SK-N-DZ (cell line): ENCODE measurements around the gene CDH4.
"Not testable (repeated sequence)": the region's sequence is repeated elsewhere in the genome, so short reads cannot be mapped to it uniquely, and the experiment has no call there.

Source experiments
- DNase-seq: peaks from one replicate; pipeline ENCODE4 v3.0.0-alpha.2; 2015; ENCODE audit warnings: low spot score

The CDH4 gene

GRCh38 chr20:61969806-61970205 is 717.7 kb downstream of the CDH4 start:
- DNase-seq: no peak

- DNase-seq: no peak
Measured at GRCh38 chr20:61970357-61970756, 718.3 kb downstream of the CDH4 start.

- DNase-seq: not testable (repeated sequence)
Measured at GRCh38 chr20:61971595-61971994, 719.5 kb downstream of the CDH4 start.

GRCh38 chr20:61972636-61973508 is 720.8 kb downstream of the CDH4 start:
- no peak for DNase-seq

- DNase-seq: no peak
Measured at GRCh38 chr20:61973515-61974356, 721.7 kb downstream of the CDH4 start.

- DNase-seq: no peak
Measured at GRCh38 chr20:61974357-61974665, 722.2 kb downstream of the CDH4 start.

GRCh38 chr20:61975407-61976129 is 723.5 kb downstream of the CDH4 start:
- no peak for DNase-seq

- no peak for DNase-seq
Measured at GRCh38 chr20:61976263-61976643, 724.2 kb downstream of the CDH4 start.

GRCh38 chr20:61976644-61977418 is 724.8 kb downstream of the CDH4 start:
- no peak for DNase-seq

- no peak for DNase-seq
Measured at GRCh38 chr20:61977419-61977786, 725.3 kb downstream of the CDH4 start.

- DNase-seq: no peak
Measured at GRCh38 chr20:61978491-61978890, 726.4 kb downstream of the CDH4 start.

- no peak for DNase-seq
Measured at GRCh38 chr20:61979090-61979489, 727.0 kb downstream of the CDH4 start.

- DNase-seq: no peak
Measured at GRCh38 chr20:61979701-61980635, 727.9 kb downstream of the CDH4 start.

- no peak for DNase-seq
Measured at GRCh38 chr20:61980647-61981583, 728.9 kb downstream of the CDH4 start.

- not testable (repeated sequence) for DNase-seq
Measured at GRCh38 chr20:61981691-61982090, 729.6 kb downstream of the CDH4 start.

- no peak for DNase-seq
Measured at GRCh38 chr20:61982191-61982950, 730.3 kb downstream of the CDH4 start.

GRCh38 chr20:61982951-61983315 is 730.9 kb downstream of the CDH4 start:
- DNase-seq: no peak

- no peak for DNase-seq
Measured at GRCh38 chr20:61983965-61984364, 731.9 kb downstream of the CDH4 start.
